Stimulated activated CD8-positive, alpha-beta memory T cell treated with anti-CD3 and anti-CD28 coated beads, Interleukin-7, amount 100 ng/mL, for 1 hour (primary cell): ENCODE results near the gene ODAD3.
A peak's percentile ranks its signal among the peaks of the same experiment; 100 is the strongest.
"Not testable (repeated sequence)": the region's sequence is repeated elsewhere in the genome, so short reads cannot be mapped to it uniquely, and the experiment has no call there.

Experiments used
- DNase-seq, 2 donors: peaks; one replicate each; pipeline ENCODE4 v3.0.0-alpha.2; 2020; ENCODE audit warnings: low read depth in 2 of 2

Gene ODAD3

GRCh38 chr19:11405846-11406643 is 28.9 kb downstream of the ODAD3 start:
- no peak for DNase-seq

GRCh38 chr19:11404588-11405222 is 30.2 kb downstream of the ODAD3 start:
- no peak for DNase-seq

- no peak for DNase-seq
Observed at GRCh38 chr19:11401808-11402543, 32.9 kb downstream of the ODAD3 start.

GRCh38 chr19:11400798-11401197 is 34.1 kb downstream of the ODAD3 start:
- no peak for DNase-seq

- no peak for DNase-seq
Observed at GRCh38 chr19:11399667-11400066, 35.3 kb downstream of the ODAD3 start.

GRCh38 chr19:11397089-11397610 is 37.8 kb downstream of the ODAD3 start:
- no peak for DNase-seq

DNA sequence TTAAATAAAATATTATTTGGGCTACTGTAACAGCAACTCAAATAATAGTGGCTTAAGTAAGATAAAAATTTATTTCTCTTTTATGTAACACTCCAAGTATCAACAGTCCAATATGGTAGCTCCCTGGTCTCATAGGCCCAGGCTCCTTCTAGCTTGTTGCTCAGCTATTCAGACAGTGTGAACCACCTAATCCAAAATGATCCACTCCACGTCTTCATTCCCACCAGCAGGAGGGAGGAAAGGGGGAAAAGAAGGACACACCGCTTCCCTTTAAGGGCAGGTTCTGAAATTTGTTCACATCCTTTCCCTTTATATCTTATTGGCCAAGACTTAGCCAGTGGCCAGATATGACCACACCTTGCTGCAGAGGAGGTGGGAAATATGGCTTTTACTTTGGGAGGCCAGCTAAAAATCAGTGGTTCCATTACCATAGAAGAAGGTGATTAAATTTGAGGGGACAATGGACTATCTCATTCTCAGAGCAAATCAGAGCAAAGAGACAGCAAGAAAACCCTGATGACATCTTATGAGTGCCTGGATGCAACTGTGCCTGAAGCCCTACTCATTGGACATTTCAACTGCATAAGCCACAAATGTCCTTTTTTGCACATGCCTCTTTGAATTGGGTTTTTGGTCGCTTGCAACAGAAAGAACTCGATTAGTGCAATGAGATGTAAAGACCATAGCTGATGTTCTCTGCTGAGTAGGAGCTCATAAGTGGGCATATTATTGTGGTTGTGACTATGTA is 43.8 kb downstream of the ODAD3 start:
- DNase-seq = no peak

DNA sequence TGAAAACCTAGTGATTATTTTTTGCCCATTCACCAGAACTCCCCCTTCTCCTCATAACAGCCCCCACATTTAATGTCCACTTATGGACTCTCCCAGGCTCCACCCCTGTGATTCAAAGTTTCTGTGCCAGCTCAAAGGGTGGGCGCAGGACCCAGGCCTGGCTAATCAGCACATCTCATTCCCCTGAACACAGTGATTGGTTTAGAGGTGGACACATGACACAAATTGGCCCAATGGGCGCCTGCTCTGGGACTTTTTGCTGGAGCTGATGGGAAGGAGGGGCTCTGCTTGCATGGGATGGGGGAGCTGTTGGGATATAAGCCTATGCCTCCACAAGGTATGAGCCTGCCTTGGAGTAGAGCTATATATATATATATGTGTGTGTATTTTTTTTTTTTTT is 44.6 kb downstream of the ODAD3 start:
- no peak for DNase-seq

DNA sequence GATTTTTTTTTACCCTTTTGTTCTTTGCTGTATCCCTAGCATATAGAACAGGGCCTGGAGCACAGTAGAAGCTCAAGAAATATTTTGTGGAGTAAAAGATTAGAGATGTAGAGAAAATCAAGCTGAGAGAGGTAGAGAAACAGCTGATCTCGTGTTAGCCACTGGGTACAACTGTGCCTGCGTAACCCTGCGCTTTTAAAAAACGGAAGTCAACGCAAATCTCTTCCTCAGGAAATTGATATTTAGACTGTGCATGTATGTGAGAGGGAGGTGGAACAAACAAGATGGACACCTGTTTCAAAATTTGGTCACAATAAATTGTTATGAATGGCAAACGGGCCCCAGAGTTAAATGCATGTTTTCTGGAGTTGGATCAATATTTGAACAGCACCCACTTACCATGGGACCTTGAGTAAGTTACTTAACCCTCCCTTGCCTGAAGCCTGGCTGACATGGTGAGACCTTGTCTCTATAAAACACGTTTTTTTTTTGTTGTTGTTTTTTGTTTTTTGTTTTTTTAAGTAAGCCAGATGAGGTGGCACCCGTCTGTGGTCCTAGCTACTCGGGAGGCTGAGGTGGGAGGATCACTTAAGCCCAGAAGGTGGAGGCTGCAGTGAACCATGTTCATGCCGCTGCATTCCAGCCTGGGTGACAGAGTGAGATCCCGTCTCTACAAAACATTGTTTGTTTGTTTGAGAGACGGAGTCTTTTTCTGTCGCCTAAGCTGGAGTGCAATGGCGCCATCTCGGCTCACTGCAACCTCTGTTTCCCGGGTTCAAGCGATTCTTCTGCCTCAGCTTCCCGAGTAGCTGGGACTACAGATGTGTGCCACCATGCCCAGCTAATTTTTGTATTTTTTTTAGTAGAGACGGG is 47.5 kb downstream of the ODAD3 start:
- DNase-seq = no peak

DNA sequence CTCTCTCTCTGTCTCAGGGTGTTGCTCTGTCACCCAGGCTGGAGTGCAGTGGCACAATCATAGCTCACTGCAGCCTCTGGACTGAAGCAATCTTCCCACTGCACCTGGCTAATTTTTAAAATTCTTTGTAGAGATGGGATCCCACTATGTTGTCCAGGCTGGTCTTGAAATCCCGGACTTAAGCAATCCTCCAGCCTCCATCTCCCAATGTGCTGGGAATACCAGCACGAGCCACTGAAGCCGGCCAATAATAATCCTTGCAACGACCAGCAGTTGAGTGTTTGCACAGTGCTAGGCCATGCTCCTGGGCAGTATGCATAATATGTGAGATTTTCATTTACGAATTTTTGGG is 50.2 kb downstream of the ODAD3 start:
- DNase-seq = no peak

GRCh38 chr19:11383706-11384048 is 51.2 kb downstream of the ODAD3 start:
- no peak for DNase-seq

GRCh38 chr19:11382898-11383705 is 51.8 kb downstream of the ODAD3 start:
- DNase-seq = no peak

DNA sequence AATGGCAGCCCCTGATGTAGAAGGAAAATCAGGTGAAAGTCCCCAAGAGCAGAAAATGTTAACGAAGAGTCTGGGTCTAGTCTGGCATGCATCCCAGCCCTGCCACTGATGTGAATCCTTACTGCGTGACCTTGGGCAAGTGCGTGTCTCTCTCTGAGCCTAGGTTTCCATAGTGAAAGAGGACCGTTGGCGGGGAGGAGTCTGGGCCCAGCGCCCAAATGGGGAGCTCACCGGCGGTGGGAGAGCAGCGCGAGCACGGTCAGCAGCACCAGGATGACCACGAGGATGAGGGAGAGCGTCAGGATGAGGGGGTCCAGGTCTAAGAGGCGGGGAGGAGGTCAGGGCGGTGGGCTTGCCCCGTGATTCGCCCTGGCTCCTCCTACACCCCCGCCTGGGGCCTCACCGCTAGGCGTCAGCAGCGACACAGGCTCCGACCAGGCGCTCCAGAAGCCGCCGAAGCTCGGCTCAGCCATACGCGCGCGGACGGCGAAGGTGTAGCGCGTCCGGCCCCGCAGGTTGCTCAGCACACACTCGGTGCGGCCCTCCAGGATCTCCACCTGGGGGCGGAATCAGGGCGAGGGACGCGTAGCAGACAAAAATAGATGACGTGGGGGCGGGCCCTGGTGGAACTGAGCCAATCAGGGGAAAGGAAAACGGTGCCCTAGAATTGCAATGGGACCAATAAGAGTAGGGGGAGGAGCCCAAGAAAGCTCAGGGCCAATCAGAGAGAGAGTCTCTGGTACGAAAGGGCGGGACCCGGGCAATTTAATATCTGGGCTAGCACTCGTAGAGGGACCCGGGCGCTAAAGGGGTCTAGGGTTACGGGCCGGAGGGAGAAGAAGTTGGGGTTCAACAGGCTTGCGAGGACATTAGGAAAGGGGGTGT is 54.0 kb downstream of the ODAD3 start:
- DNase-seq = peak; percentile 82 to 90

- DNase-seq = no peak
Observed at GRCh38 chr19:11379857-11380350, 55.0 kb downstream of the ODAD3 start.

- not testable (repeated sequence) for DNase-seq
Observed at GRCh38 chr19:11379269-11379845, 55.6 kb downstream of the ODAD3 start.

DNA sequence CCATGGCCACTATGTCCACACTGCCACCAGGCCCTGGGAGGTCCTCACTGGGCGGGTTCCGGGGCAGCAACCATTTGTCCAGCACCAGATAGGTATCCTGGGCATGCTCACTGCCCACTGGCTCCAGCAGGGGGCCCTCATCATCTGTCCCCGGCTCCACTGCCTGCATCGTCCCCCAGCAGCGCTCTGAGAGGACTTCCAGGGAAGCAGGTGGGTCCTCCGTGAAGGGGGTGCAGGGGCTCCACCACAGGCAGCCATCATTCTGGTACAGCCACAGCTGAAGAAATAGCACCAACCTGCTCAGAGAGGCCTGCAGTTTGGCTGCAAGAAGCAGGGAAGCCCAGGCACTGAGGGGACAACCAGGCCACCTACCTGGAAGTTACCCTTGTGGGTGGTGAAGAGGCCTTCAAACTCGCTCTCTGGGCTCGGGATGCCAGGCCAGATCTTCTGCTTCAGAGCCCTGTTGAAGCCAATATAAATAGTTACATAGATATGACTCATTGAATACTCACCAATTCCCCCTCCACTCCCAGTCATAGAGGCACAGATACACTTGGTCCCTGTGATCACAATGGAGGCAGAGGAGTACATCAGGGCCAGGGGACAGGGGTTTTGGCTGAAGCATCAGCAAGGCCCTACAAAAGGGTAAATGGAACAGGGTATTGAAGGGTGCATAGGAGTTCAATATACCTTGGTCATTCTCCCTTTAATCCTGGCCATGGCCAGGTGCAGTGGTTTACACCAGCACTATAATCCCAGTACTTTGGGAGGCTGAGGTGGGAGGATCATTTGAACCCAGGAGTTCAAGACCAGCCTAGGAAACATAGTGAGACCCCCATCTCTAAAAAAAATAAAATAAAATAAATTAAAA is 56.4 kb downstream of the ODAD3 start:
- DNase-seq = no peak

- DNase-seq = no peak
Observed at GRCh38 chr19:11377756-11378155, 57.2 kb downstream of the ODAD3 start.

DNA sequence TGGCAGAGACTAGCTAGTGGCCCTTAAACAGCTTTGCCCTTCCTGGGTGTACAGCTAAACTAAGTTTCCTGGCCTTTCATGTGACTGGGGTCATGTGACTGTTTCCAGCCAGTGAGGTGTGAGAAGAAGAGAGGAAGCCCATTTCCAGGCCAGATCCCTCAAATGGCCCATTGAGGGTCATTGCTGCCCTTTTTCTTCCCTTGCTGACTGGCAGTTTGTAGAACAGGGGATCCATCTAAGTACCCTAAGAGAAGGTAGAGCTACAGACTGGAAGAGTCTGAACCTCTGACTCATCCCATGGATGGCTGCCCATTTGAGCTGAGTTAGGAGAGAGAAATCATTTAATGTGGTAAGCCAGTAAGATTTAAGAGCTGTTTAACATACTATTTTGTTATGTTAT is 57.7 kb downstream of the ODAD3 start:
- no peak for DNase-seq
